Progenitor cell of endocrine pancreas (in vitro differentiated cells): Measurements from ENCODE around the gene DPP7. TPM values are rescaled to one million over a fixed set of nuclear protein-coding genes. Genes with fewer than 3 reads are reported as not detected.

Experiments used
- DNase-seq: peaks from one replicate; pipeline ENCODE4 v3.0.0; 2021; ENCODE audit warnings: low spot score; ENCODE audit not compliant: unreplicated experiment
- H3K27ac Mint-ChIP-seq: 2 replicates; pipeline ENCODE4 v1.8.0; 2021; ENCODE audit warnings: mild to moderate bottlenecking, moderate library complexity, mixed read lengths
- H3K27me3 Mint-ChIP-seq: 2 replicates; pipeline ENCODE4 v1.8.0; 2021; ENCODE audit warnings: mixed read lengths
- H3K36me3 Mint-ChIP-seq: 2 replicates; pipeline ENCODE4 v1.8.0; 2022; ENCODE audit warnings: mixed read lengths; ENCODE audit not compliant: insufficient read depth
- H3K4me1 Mint-ChIP-seq: 2 replicates; pipeline ENCODE4 v1.8.0; 2021; ENCODE audit warnings: low read depth, mixed read lengths
- H3K4me3 Mint-ChIP-seq: 2 replicates; pipeline ENCODE4 v1.8.0; 2021; ENCODE audit warnings: low read depth, mild to moderate bottlenecking, moderate library complexity, mixed read lengths
- H3K9me3 Mint-ChIP-seq: 2 replicates; pipeline ENCODE4 v1.8.0; 2021; ENCODE audit warnings: low read depth, mixed read lengths
- CTCF ChIP-seq: fragments of 200-600 bp; sonication (generic); IDR thresholded peaks from one replicate; pipeline ENCODE4 v1.5.0; 2021; ENCODE audit warnings: antibody characterized with exemption, mild to moderate bottlenecking; ENCODE audit not compliant: unreplicated experiment
- long read RNA-seq: library from polyadenylated mRNA; unstranded; transcript quantifications from one replicate; pipeline ENCODE4 v2.0.0, GENCODE V29; 2020
- total RNA-seq: library from RNA; stranded (reverse); gene quantifications from 2 replicates; pipeline ENCODE4 v1.2.1, GENCODE V29; 2021

Gene DPP7
- total RNA-seq: 39.2 and 48.5 TPM in 2 replicates
- long read RNA-seq, partial matches to known transcripts: 0 of 3 reads
- long read RNA-seq, other reads (novel, unspliced or antisense): 1 of 3 reads

DNA sequence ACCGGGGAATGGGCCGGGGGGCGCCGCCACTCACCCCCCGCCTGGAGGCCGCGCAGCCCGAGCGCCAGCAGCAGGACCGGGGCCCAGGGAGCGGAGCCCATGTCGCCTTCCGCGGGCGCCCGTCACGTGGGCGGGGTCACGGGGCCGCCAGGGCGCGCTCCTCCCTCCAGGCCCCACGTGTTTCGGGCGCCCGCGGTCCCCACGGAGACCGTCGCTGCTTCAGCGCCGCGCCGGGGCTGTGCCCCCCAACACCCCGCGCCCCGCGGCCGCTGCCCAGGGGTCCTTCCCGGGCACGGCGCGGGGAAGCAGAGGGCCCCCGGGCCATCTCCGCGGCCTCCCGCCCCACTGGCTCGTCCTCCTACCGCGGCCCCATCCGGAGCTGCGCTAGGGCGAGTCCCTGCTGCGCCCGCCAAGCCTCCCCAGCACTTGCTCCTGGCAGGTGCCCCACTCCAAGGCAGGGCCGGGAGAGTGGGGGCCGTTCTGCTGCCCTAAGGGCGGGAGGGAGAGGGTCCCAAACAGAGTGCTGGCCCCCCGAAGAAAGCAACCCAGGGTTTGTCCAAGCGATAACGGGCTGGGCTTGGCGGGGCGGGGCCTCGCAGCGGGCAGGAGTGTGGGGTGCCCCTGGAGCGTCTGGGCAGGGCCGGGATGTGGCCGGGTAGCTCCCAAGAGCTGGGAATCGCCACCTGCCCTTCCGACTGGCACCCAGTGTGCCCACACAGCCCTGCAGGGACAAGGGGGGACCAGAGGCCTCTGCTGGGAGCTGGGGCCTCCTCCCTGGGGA is at the start of gene DPP7:
DPP7 (minus strand) TSS at position 121 of the 781 bp plus-strand sequence; CDS start at position 101, 20 bp downstream.
- Mint-ChIP-seq H3K4me1 (peaks cover 9% of the 10 kb centered on the region), H3K9me3 (no peaks in the 10 kb centered on the region), H3K27me3 (peaks cover 29% of the 10 kb centered on the region), H3K27ac (no peak within 1 kb of the TSS), H3K4me3 (no peak within 1 kb of the TSS), H3K36me3 (peaks cover 3% of the 10 kb centered on the region)
- no peak for DNase-seq
- TF ChIP-seq CTCF: no peak

- TF ChIP-seq CTCF: no peak
- Mint-ChIP-seq H3K27ac (no peak overlapping the region), H3K36me3 (no peaks in the 10 kb centered on the region), H3K9me3 (no peaks in the 10 kb centered on the region), H3K4me1 (no peaks in the 10 kb centered on the region), H3K27me3 (peaks cover 54% of the 10 kb centered on the region), H3K4me3 (no peak overlapping the region)
- DNase-seq: no peak
Observed at GRCh38 chr9:137163805-137164204, 49.3 kb upstream of the DPP7 start.

DNA sequence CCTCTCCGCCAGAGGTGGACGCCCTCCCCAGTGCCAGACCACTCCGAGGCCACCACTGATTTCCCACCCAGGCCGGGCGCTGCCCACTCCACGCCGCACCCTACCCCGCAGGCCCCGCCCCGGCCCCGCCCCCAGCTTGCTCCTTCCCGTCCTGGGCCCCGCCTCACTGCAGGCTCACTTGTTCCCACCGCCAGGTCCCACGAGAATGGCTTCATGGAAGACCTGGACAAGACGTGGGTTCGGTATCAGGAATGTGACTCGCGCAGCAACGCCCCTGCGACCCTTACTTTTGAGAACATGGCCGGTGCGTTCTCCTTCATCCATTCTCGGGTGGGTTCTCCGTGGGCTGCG is 48.8 kb upstream of the DPP7 start:
- TF ChIP-seq CTCF: no peak
- DNase-seq: no peak
- no peak overlapping the region for H3K27ac Mint-ChIP-seq
- peaks cover 58% of the 10 kb centered on the region for H3K27me3 Mint-ChIP-seq
- H3K9me3 Mint-ChIP-seq: no peaks in the 10 kb centered on the region
- H3K4me1 Mint-ChIP-seq: no peaks in the 10 kb centered on the region
- H3K4me3 Mint-ChIP-seq: no peak overlapping the region
- no peaks in the 10 kb centered on the region for H3K36me3 Mint-ChIP-seq

- Mint-ChIP-seq H3K4me3 (peak overlapping the region; percentile 33), H3K4me1 (no peaks in the 10 kb centered on the region), H3K27ac (no peak overlapping the region), H3K27me3 (peaks cover 64% of the 10 kb centered on the region), H3K36me3 (no peaks in the 10 kb centered on the region), H3K9me3 (no peaks in the 10 kb centered on the region)
- no peak for DNase-seq
- TF ChIP-seq CTCF: no peak
Observed at GRCh38 chr9:137162505-137163364, 48.2 kb upstream of the DPP7 start.

DNA sequence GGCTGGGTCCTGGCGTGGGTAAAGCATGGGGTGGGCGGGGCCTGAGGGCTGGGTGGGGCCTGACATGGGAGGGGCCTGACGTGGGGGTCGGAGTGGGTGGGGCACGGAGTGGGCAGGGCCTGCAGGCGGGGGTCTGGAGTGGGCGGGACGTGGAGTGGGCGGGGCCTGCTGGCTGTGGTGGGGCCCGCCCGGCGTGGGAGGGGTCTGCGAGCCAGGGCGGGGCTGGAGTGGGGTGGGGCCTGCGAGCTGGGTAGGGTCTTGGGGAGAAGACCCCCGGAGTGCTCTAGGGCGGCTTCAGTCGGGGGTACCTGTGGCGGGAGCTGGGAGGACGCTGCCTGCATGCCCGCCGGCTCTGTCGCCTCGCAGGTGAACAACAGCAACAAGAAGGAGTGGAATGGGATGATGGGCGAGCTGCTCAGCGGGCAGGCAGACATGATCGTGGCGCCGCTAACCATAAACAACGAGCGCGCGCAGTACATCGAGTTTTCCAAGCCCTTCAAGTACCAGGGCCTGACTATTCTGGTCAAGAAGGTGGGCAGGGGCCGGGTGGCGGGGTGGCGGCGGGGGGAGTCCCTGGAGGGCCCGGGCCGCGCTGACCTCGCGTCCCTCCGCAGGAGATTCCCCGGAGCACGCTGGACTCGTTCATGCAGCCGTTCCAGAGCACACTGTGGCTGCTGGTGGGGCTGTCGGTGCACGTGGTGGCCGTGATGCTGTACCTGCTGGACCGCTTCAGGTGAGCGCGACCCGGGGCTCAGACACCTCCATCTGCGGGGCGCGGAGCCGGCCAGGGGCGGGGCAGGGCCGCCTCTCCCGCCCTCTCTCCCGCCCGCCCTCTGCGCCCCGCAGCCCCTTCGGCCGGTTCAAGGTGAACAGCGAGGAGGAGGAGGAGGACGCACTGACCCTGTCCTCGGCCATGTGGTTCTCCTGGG is 47.3 kb upstream of the DPP7 start:
- H3K27me3 Mint-ChIP-seq: peaks cover 69% of the 10 kb centered on the region
- no peaks in the 10 kb centered on the region for H3K4me1 Mint-ChIP-seq
- no peak for DNase-seq
- no peak for TF ChIP-seq CTCF
- no peak overlapping the region for H3K4me3 Mint-ChIP-seq
- no peaks in the 10 kb centered on the region for H3K36me3 Mint-ChIP-seq
- no peaks in the 10 kb centered on the region for H3K9me3 Mint-ChIP-seq
- no peak overlapping the region for H3K27ac Mint-ChIP-seq
